HEK293 (cell line): ENCODE measurements around the gene FOXE3.
A peak's percentile ranks its signal among the peaks of the same experiment; 100 is the strongest.

Source experiments
- CTCF ChIA-PET: fragments of 350-600 bp; formaldehyde crosslinking; extraction: SDS; loops from one replicate; lab custom pipeline; 2021; ENCODE audit warnings: antibody characterized with exemption; lab: Yijun Ruan, JAX
- POLR2A ChIA-PET: fragments of 300-600 bp; formaldehyde crosslinking; extraction: SDS; loops from one replicate; lab custom pipeline; 2020; ENCODE audit warnings: antibody characterized with exemption, inconsistent platforms; lab: Yijun Ruan, JAX
- H3K27ac ChIP-seq: fragments of 200-500 bp; sonication (Bioruptor generic); 2 replicates; pipeline ENCODE4 v1.5.1; 2014; ENCODE audit warnings: low read depth, low read length, control low read depth, inconsistent platforms; ENCODE audit errors: extremely low read depth
- H3K36me3 ChIP-seq, 2 experiments: fragments of 200-500 bp in 1 of 2; sonication (Bioruptor generic) in 1 of 2; 1 replicate in 1 of 2; 2 replicates in 1 of 2; pipeline ENCODE4 v1.5.1; 2014 to 2017; ENCODE audit warnings: inconsistent platforms in 2 of 2, low read length in 2 of 2; ENCODE audit not compliant: control insufficient read depth in 2 of 2, insufficient read depth in 1 of 2
- H3K4me1 ChIP-seq: fragments of 200-500 bp; sonication (Bioruptor generic); 2 replicates; pipeline ENCODE4 v1.5.1; 2014; ENCODE audit warnings: mild to moderate bottlenecking, low read length, inconsistent platforms; ENCODE audit not compliant: control insufficient read depth, insufficient read depth
- H3K4me3 ChIP-seq: 2 replicates; pipeline ENCODE4 v1.5.1; 2011; ENCODE audit warnings: low read depth, mild to moderate bottlenecking, control low read depth, low read length, moderate library complexity
- H3K9me3 ChIP-seq: fragments of 200-500 bp; sonication (Bioruptor generic); 2 replicates; pipeline ENCODE4 v1.5.1; 2014; ENCODE audit warnings: low read depth, low read length, inconsistent platforms; ENCODE audit not compliant: control insufficient read depth, insufficient read depth
- BCL11A ChIP-seq: fragments of 450-650 bp; formaldehyde crosslinking; IDR thresholded peaks from 2 replicates; pipeline ENCODE4 v1.5.1; 2016; ENCODE audit warnings: low read depth, missing biosample characterization, missing genetic modification characterization
- IKZF3 ChIP-seq: fragments of 450-650 bp; IDR thresholded peaks from 2 replicates; pipeline ENCODE4 v1.5.0; 2018; ENCODE audit warnings: missing biosample characterization, mild to moderate bottlenecking, missing genetic modification characterization, moderate library complexity
- KLF9 ChIP-seq: fragments of 450-650 bp; formaldehyde crosslinking; IDR thresholded peaks from 2 replicates; pipeline ENCODE4 v1.5.1; 2016; ENCODE audit warnings: missing biosample characterization, missing genetic modification characterization, low read depth
- PRDM4 ChIP-seq: fragments of 450-650 bp; formaldehyde crosslinking; IDR thresholded peaks from 2 replicates; pipeline ENCODE4 v1.5.1; 2017; ENCODE audit warnings: missing biosample characterization, missing genetic modification characterization
- TSHZ1 ChIP-seq: fragments of 450-650 bp; formaldehyde crosslinking; IDR thresholded peaks from 2 replicates; pipeline ENCODE4 v1.5.1; 2016; ENCODE audit warnings: missing biosample characterization, missing genetic modification characterization, borderline replicate concordance
- ZBTB8A ChIP-seq: fragments of 450-650 bp; formaldehyde crosslinking; IDR thresholded peaks from 2 replicates; pipeline ENCODE4 v1.5.1; 2016; ENCODE audit warnings: missing biosample characterization, missing genetic modification characterization
- ZIC2 ChIP-seq: fragments of 450-650 bp; formaldehyde crosslinking; IDR thresholded peaks from 2 replicates; pipeline ENCODE4 v1.5.1; 2016; ENCODE audit warnings: missing biosample characterization, missing genetic modification characterization
- ZNF114 ChIP-seq: fragments of 450-650 bp; formaldehyde crosslinking; IDR thresholded peaks from 2 replicates; pipeline ENCODE4 v1.5.0; 2017; ENCODE audit warnings: missing biosample characterization, missing genetic modification characterization
- ZNF132 ChIP-seq: fragments of 450-650 bp; formaldehyde crosslinking; IDR thresholded peaks from 2 replicates; pipeline ENCODE4 v1.5.1; 2017; ENCODE audit warnings: missing biosample characterization, missing genetic modification characterization, borderline replicate concordance
- ZNF140 ChIP-seq: fragments of 450-650 bp; formaldehyde crosslinking; IDR thresholded peaks from 2 replicates; pipeline ENCODE4 v1.5.1; 2016; ENCODE audit warnings: missing biosample characterization, missing genetic modification characterization
- ZNF266 ChIP-seq: fragments of 450-650 bp; formaldehyde crosslinking; IDR thresholded peaks from 2 replicates; pipeline ENCODE4 v1.5.1; 2016; ENCODE audit warnings: missing biosample characterization, missing genetic modification characterization, low read depth
- ZNF341 ChIP-seq: fragments of 450-650 bp; formaldehyde crosslinking; IDR thresholded peaks from 2 replicates; pipeline ENCODE4; 2016; ENCODE audit warnings: low read depth, missing biosample characterization, missing genetic modification characterization
- ZNF416 ChIP-seq: fragments of 450-650 bp; formaldehyde crosslinking; IDR thresholded peaks from 2 replicates; pipeline ENCODE4 v1.5.1; 2016; ENCODE audit warnings: missing biosample characterization, missing genetic modification characterization
- ZNF473 ChIP-seq: fragments of 450-650 bp; formaldehyde crosslinking; IDR thresholded peaks from 2 replicates; pipeline ENCODE4 v1.5.1; 2017; ENCODE audit warnings: missing biosample characterization, missing genetic modification characterization
- ZNF544 ChIP-seq: fragments of 450-650 bp; formaldehyde crosslinking; IDR thresholded peaks from 2 replicates; pipeline ENCODE4 v1.5.0; 2017; ENCODE audit warnings: missing biosample characterization, missing genetic modification characterization
- ZSCAN18 ChIP-seq: fragments of 450-650 bp; formaldehyde crosslinking; IDR thresholded peaks from 2 replicates; pipeline ENCODE4 v1.5.1; 2016; ENCODE audit warnings: missing biosample characterization, missing genetic modification characterization
- ZSCAN4 ChIP-seq: fragments of 450-650 bp; formaldehyde crosslinking; IDR thresholded peaks from 2 replicates; pipeline ENCODE4 v1.5.1; 2017; ENCODE audit warnings: missing biosample characterization, missing genetic modification characterization
- TF ChIP-seq, protein P1 (sequence below): fragments of 450-650 bp; formaldehyde crosslinking; IDR thresholded peaks from 2 replicates; pipeline ENCODE4 v1.5.0; 2017; ENCODE audit warnings: missing biosample characterization, missing genetic modification characterization, borderline replicate concordance

FOXE3 gene

GRCh38 chr1:47444297-47444561, 28.1 kb downstream of the FOXE3 start (continued):
- no peak for TF ChIP-seq PRDM4
- TF ChIP-seq, protein P1, sequence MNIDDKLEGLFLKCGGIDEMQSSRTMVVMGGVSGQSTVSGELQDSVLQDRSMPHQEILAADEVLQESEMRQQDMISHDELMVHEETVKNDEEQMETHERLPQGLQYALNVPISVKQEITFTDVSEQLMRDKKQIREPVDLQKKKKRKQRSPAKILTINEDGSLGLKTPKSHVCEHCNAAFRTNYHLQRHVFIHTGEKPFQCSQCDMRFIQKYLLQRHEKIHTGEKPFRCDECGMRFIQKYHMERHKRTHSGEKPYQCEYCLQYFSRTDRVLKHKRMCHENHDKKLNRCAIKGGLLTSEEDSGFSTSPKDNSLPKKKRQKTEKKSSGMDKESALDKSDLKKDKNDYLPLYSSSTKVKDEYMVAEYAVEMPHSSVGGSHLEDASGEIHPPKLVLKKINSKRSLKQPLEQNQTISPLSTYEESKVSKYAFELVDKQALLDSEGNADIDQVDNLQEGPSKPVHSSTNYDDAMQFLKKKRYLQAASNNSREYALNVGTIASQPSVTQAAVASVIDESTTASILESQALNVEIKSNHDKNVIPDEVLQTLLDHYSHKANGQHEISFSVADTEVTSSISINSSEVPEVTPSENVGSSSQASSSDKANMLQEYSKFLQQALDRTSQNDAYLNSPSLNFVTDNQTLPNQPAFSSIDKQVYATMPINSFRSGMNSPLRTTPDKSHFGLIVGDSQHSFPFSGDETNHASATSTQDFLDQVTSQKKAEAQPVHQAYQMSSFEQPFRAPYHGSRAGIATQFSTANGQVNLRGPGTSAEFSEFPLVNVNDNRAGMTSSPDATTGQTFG (tag by site-specific recombination): no peak
- no peak for TF ChIP-seq ZSCAN18 (tag by site-specific recombination)
- no peak for TF ChIP-seq ZNF544 (tag by site-specific recombination)

- H3K36me3 ChIP-seq: no peaks in the 10 kb centered on the region
- POLR2A ChIA-PET: no interaction called here
- peak overlapping the region; percentile 6; the same call in 1 of the 2 replicates for H3K4me3 ChIP-seq
- H3K27ac ChIP-seq: no peak overlapping the region
- no peaks in the 10 kb centered on the region for H3K9me3 ChIP-seq
- no peaks in the 10 kb centered on the region for H3K4me1 ChIP-seq
- peak; percentile 60; the same call in 1 of the 2 replicates for TF ChIP-seq ZNF140 (tag by site-specific recombination)
- no peak for TF ChIP-seq ZSCAN18 (tag by site-specific recombination)
- TF ChIP-seq BCL11A (tag by site-specific recombination): no peak
- TF ChIP-seq ZNF473 (tag by site-specific recombination): no peak
- no peak for TF ChIP-seq ZNF416
- CTCF ChIA-PET: interaction anchor here (0.6 to 1.5 kb wide), 3 partner anchors 46 to 282 kb away, joined by 3 to 5 read pairs (median 3); no protein-coding TSS in a partner anchor
Observed at GRCh38 chr1:47444562-47445465, 28.7 kb downstream of the FOXE3 start.

GRCh38 chr1:47445823-47446550, 29.9 kb downstream of the FOXE3 start:
- H3K4me1 ChIP-seq: no peaks in the 10 kb centered on the region
- ChIA-PET CTCF (no interaction called here), POLR2A (no interaction called here)
- TF ChIP-seq KLF9 (tag by site-specific recombination) (no peak), TSHZ1 (tag by site-specific recombination) (no peak), ZNF341 (no peak), ZNF114 (tag by site-specific recombination) (no peak), ZBTB8A (tag by site-specific recombination) (no peak), ZNF266 (tag by site-specific recombination) (no peak), ZSCAN4 (tag by site-specific recombination) (no peak), ZNF132 (tag by site-specific recombination) (no peak), ZIC2 (no peak), IKZF3 (tag by site-specific recombination) (no peak)

More at GRCh38 chr1:47445823-47446550, 29.9 kb downstream of the FOXE3 start:
- H3K36me3 ChIP-seq: no peaks in the 10 kb centered on the region
- no peaks in the 10 kb centered on the region for H3K9me3 ChIP-seq
- H3K4me3 ChIP-seq: no peak overlapping the region
- no peak overlapping the region for H3K27ac ChIP-seq
